Psoas muscle (tissue), 8 donors: ENCODE results near the gene PTPRG. TPM values are rescaled to one million over a fixed set of nuclear protein-coding genes. Genes with fewer than 3 reads are reported as not detected.

Experiments used
- ATAC-seq, 4 donors: fragments of 200-7000 bp; cut with Tn5 transposase; one replicate each; pipeline ENCODE4 v1.9.1; 2020; ENCODE audit warnings: moderate library complexity in 3 of 4, mild to moderate bottlenecking in 2 of 4
- DNase-seq, 2 donors: peaks; one replicate each; pipeline ENCODE4 v3.0.0-alpha.2; 2020
- H3K27ac ChIP-seq: fragments of 200-600 bp; one replicate; pipeline ENCODE4 v1.8.0; 2022
- H3K27me3 ChIP-seq, 3 donors: fragments of 200-600 bp in 1 of 3; one replicate each; pipeline versions ENCODE4 v1.6.1 to v1.8.0; 2013 to 2022; ENCODE audit warnings: low read length in 2 of 3, mild to moderate bottlenecking in 2 of 3, moderate library complexity in 1 of 3; ENCODE audit not compliant: insufficient read depth in 3 of 3
- H3K36me3 ChIP-seq, 2 donors: fragments of 200-600 bp in 1 of 2; one replicate each; pipeline versions ENCODE4 v1.6.1 to v1.8.0; 2013 to 2022; ENCODE audit warnings: low read depth in 1 of 2, mild to moderate bottlenecking in 1 of 2, moderate library complexity in 1 of 2; ENCODE audit not compliant: insufficient read depth in 1 of 2
- H3K4me1 ChIP-seq: fragments of 200-600 bp; one replicate; pipeline ENCODE4 v1.8.0; 2022
- H3K4me3 ChIP-seq: fragments of 200-600 bp; one replicate; pipeline ENCODE4 v1.8.0; 2022; ENCODE audit warnings: mild to moderate bottlenecking
- H3K9me3 ChIP-seq: fragments of 200-600 bp; one replicate; pipeline ENCODE4 v1.8.0; 2022
- WGBS, 3 donors: extraction: QIAGEN DNeasy Blood & Tissue Kit; methylation state at CpG; one replicate each; pipeline versions ENCODE4 v1.1.6 to v1.1.7; 2013; 5-methylcytosine and 5-hydroxymethylcytosine counted together
- intact Hi-C, 2 donors: fragments of 100-400 bp; cut with DNase I; formaldehyde crosslinking; loops; one replicate each; pipeline versions ENCODE4 v1.11.0 to v1.14.2; 2022
- polyA plus RNA-seq, 3 donors: library from polyadenylated mRNA; stranded (reverse); fragments of 200-250 nt; gene quantifications; one replicate each; pipeline ENCODE4 v1.2.3, GENCODE V29; 2013
- total RNA-seq, 4 donors: library from RNA; stranded (reverse); fragmentation: NEBNext Ultra II Directional in 2 of 4; extraction: Animal tissue kit (Norgen Biotek cat#: 25700) in 2 of 4; gene quantifications; one replicate each; pipeline versions ENCODE4 v1.2.1 to v1.2.4, GENCODE V29; 2021 to 2023
- TF ChIP-seq, protein P1 (sequence below): fragments of 200-600 bp; IDR thresholded peaks from one replicate; pipeline ENCODE4 v1.8.0; 2022; ENCODE audit warnings: antibody characterized with exemption
- donor health status: healthy with polysubstance abuse.
- donor health status: DM: no; HTN: no; CAD: no; lungs with moderate emphysema.
- donor health status: Bipolar disorder and iron deficiency.
- donor health status: healthy.
- donor health status: DM: yes; HTN: yes; CAD: no.
- donor health status: DM: no; HTN: no; CAD: no.
- donor health status: DM: no; HTN: no; CAD: no.
- donor health status: DM: yes; HTN: yes; CAD: no.

The PTPRG gene
- total and polyA plus RNA-seq, 7 donors: 4.5 to 29.5 (median 12.6) TPM

DNA sequence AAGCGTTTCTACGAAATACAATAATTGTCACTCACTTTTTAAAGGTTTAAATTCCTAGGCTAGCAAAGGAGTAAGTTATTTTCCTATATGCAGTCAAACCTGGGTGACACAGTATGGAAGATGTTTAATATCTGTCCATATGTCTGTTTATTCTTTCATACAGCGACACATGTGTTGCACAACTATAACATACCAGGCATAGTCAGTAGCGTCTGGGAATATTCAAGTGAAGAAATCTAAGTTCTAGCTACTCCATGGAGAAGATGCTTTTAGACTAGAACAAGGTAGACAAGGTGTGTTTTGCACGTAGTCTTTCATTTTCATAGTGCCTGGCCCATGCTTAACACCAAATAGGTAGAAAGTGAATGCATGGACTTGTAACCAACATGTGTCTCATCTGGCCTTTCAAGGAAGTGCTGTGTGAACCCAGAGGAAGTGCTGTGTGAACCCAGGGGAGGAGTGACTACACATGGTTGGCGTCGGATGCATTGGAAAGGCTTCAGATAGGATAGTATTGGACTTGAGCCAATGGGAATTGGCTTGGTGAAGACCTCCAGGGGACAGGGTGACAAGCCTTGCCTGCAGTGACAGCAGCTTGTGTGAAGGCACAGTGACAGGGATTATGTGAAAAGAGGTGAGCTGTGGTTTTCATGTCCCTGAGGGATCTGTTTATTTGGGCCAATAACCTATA, 267.0 kb downstream of the PTPRG start:
- no peak for DNase-seq
- Histone ChIP-seq H3K9me3 (no peaks in the 10 kb centered on the region), H3K27me3 (no peaks in the 10 kb centered on the region), H3K4me3 (no peak overlapping the region), H3K36me3 (no peaks in the 10 kb centered on the region), H3K27ac (no peak overlapping the region), H3K4me1 (peaks cover 16% of the 10 kb centered on the region)
- TF ChIP-seq, protein P1, sequence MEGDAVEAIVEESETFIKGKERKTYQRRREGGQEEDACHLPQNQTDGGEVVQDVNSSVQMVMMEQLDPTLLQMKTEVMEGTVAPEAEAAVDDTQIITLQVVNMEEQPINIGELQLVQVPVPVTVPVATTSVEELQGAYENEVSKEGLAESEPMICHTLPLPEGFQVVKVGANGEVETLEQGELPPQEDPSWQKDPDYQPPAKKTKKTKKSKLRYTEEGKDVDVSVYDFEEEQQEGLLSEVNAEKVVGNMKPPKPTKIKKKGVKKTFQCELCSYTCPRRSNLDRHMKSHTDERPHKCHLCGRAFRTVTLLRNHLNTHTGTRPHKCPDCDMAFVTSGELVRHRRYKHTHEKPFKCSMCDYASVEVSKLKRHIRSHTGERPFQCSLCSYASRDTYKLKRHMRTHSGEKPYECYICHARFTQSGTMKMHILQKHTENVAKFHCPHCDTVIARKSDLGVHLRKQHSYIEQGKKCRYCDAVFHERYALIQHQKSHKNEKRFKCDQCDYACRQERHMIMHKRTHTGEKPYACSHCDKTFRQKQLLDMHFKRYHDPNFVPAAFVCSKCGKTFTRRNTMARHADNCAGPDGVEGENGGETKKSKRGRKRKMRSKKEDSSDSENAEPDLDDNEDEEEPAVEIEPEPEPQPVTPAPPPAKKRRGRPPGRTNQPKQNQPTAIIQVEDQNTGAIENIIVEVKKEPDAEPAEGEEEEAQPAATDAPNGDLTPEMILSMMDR: no peak
- peak in 2 of 4 donors; percentile 35 to 42 for ATAC-seq
- intact Hi-C loops: no loop called here
- 67 to 69% (median 68%) methylated on average over 7 of the region's 7 CpGs for WGBS, 3 donors

DNA sequence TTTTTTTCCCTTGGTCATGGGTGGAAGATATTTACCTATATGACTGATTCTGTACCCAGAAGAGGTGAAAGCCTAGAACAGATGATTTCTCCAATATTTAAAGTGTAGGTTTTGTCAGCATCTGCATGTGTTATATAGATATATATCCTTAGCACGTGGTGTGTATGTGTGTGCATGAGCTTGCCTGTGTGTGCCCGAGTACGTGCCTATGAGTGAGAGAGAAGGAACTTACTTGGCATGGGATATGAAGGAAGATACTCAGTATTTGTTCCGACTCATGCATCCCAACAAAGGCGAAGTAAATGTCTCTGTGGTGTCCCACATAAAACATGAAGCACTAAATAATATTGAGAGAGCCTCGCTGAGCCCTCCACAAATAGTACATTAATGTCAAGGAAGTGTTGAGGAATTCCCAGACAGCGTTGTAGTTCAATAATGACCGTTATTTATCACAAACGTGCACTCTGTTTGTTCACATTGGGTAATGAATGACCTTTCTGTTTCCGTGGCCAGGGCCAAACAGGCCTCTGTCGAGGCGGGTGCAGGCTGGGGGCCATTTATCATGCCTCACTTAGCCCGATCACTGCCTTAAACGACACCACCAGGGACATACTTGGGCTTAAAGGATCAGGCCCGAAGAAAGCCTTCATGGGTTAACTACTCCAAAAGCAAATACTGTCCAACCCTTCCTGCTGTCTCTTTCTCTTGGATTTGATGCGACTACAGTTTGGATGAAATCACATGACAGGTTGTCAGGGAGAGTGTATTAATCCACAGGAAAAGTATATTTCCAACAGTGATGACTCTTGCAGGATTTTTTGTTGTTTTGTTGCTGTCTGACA, 267.7 kb downstream of the PTPRG start:
- H3K27me3 ChIP-seq: no peaks in the 10 kb centered on the region
- ATAC-seq (peak; percentile 35 to 76 (median 64)), DNase-seq (no peak)
- no peaks in the 10 kb centered on the region for H3K36me3 ChIP-seq
- intact Hi-C loops: no loop called here
- peaks cover 16% of the 10 kb centered on the region for H3K4me1 ChIP-seq
- no peaks in the 10 kb centered on the region for H3K9me3 ChIP-seq
- H3K4me3 ChIP-seq: no peak overlapping the region
- TF ChIP-seq, protein P1: no peak
- WGBS, 3 donors: 23 to 37% (median 25%) methylated on average over 16 of the region's 16 CpGs
- peak overlapping the region; percentile 33 for H3K27ac ChIP-seq

DNA sequence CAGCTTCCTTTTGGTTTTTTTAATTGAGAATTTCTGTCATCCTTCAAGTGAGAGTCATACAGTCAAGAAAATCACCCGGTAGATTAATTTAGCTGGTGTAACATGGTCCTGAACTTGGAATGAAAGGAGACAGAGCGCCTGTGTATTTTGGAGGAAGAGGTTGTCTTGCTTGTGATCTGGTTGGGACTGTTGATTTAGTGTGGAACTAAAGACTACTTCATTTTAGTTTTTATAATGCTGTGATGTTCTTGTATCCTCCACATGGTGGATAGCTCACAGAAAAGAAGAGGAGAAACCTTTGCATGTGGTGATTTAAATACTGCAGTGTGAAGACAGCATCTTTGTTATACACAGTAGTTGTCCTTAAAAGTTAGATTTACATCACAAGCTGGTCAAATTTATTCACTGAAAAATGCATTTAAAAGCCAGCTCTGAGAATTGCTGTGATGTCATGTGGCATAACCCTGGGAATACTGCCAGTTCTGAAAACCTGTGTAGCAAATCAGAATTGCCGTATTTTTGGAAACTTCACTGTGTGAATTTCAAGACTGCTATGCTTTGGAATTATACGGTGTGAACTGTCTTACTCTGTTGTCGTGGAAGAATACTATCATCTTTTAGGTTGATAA, 268.5 kb downstream of the PTPRG start:
- Histone ChIP-seq H3K9me3 (no peaks in the 10 kb centered on the region), H3K4me1 (peaks cover 16% of the 10 kb centered on the region), H3K27ac (peak overlapping the region; percentile 33), H3K4me3 (no peak overlapping the region), H3K36me3 (no peaks in the 10 kb centered on the region), H3K27me3 (no peaks in the 10 kb centered on the region)
- peak in 2 of 4 donors; percentile 7 to 14 for ATAC-seq
- intact Hi-C loops: loop anchor here in 1 of 2 donors (10.0 kb wide), 1 partner anchor 245 kb away; no protein-coding TSS in a partner anchor
- DNase-seq: no peak
- TF ChIP-seq, protein P1: no peak
- 50 to 59% (median 54%) methylated on average over 5 of the region's 5 CpGs for WGBS, 3 donors

DNA sequence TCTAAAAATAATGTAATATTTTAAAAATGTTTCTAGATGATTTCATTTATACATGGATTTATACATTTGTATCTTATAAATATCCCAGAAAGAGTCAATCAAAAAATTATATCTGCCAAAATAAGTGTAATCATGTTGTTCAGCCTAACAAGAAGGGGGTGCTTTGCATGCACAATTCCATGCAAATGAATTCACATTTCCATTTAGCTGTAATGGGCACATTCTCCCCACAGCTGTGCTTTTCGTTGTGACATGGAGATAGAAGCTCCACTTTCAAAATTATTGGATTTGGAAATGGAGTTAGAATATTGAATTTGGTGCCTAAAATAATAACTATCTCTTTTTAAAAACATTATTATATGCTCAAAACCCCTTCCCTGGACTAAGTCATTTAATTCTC, 270.6 kb downstream of the PTPRG start:
- DNase-seq (no peak), ATAC-seq (no peak)
- TF ChIP-seq, protein P1: no peak
- H3K4me1 ChIP-seq: peaks cover 10% of the 10 kb centered on the region
- no peaks in the 10 kb centered on the region for H3K27me3 ChIP-seq
- intact Hi-C loops: loop anchor here in 1 of 2 donors (10.0 kb wide), 1 partner anchor 247 kb away; no protein-coding TSS in a partner anchor
- 36 to 86% (median 54%) methylated on average over 1 of the region's 1 CpG for WGBS, 3 donors
- no peaks in the 10 kb centered on the region for H3K9me3 ChIP-seq
- no peaks in the 10 kb centered on the region for H3K36me3 ChIP-seq
- no peak overlapping the region for H3K4me3 ChIP-seq
- H3K27ac ChIP-seq: no peak overlapping the region
